Suprapubic skin (tissue), 4 donors: ENCODE measurements around the gene IL1B.

Source experiments
- CTCF ChIP-seq, 2 donors: fragments of 200-600 bp in 1 of 2; fragments of 450-650 bp in 1 of 2; sonication (generic) in 1 of 2; IDR thresholded peaks; one replicate each; pipeline ENCODE4 v1.5.1; 2016 to 2019; ENCODE audit warnings: antibody characterized with exemption in 2 of 2, mild to moderate bottlenecking in 1 of 2, moderate library complexity in 1 of 2
- EP300 ChIP-seq: sonication (generic); formaldehyde crosslinking; IDR thresholded peaks from one replicate; pipeline ENCODE4 v1.6.1; 2017; ENCODE audit warnings: antibody characterized with exemption
- POLR2A ChIP-seq, 2 donors: fragments of 450-650 bp; IDR thresholded peaks; one replicate each; pipeline ENCODE4 v1.6.1; 2017; ENCODE audit warnings: antibody characterized with exemption in 2 of 2, mild to moderate bottlenecking in 2 of 2, moderate library complexity in 2 of 2
- POLR2AphosphoS5 ChIP-seq, 3 donors: sonication (generic); formaldehyde crosslinking; IDR thresholded peaks; one replicate each; pipeline ENCODE4 v1.6.1; 2017; ENCODE audit warnings: antibody characterized with exemption in 3 of 3

GRCh38 chr2:112798979-112799975 lies 37.3 kb downstream of the IL1B start:
- TF ChIP-seq CTCF (IDR thresholded peaks at IDR 0.05) (no peak), EP300 (no peak), POLR2A (IDR thresholded peaks at IDR 0.05) (no peak), POLR2AphosphoS5 (IDR thresholded peaks at IDR 0.05) (no peak)
